ENCODE data around the gene GREM1.

DNA sequence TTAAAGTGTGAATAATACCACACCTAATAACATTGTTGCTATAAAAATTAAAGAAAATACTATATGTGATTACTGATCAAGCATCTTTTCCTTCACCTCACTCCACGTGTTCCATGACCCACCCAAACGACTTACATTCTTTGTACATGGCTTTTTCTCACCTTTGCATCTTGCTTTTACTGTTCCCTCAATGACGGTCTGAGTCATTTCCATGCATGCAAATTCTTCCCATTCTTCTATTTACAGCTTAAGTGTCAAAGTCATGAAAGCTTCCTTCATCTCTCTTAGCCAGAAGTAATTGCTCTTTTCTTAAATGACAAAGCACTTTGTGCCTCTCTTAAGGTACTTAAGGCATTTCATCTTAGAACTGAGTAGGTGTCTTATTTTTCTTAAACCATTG is 64.0 kb downstream of the GREM1 start:
- no peak for TF ChIP-seq CHD2 (IDR thresholded peaks at IDR 0.05; ENCODE audit: low read length, partially characterized antibody)
- TF ChIP-seq ZBTB33 (IDR thresholded peaks at IDR 0.05; ENCODE audit: borderline replicate concordance, low read depth): no peak
- no peak for TF ChIP-seq POLR2AphosphoS5 (IDR thresholded peaks at IDR 0.05; ENCODE audit: low read depth, low read length)
- no peak for TF ChIP-seq FOXM1 (IDR thresholded peaks at IDR 0.05; ENCODE audit: low read depth)
- TF ChIP-seq CTCF (IDR thresholded peaks at IDR 0.05): no peak
- no peak for TF ChIP-seq RFX5 (IDR thresholded peaks at IDR 0.05; ENCODE audit: low read length)
- no peak for TF ChIP-seq RAD21 (IDR thresholded peaks at IDR 0.05; ENCODE audit: low read length)
- no peak for TF ChIP-seq REST (IDR thresholded peaks at IDR 0.05; ENCODE audit: low read depth, low read length)
- no peak for TF ChIP-seq ELF1 (IDR thresholded peaks at IDR 0.05)
- TF ChIP-seq, protein P1, sequence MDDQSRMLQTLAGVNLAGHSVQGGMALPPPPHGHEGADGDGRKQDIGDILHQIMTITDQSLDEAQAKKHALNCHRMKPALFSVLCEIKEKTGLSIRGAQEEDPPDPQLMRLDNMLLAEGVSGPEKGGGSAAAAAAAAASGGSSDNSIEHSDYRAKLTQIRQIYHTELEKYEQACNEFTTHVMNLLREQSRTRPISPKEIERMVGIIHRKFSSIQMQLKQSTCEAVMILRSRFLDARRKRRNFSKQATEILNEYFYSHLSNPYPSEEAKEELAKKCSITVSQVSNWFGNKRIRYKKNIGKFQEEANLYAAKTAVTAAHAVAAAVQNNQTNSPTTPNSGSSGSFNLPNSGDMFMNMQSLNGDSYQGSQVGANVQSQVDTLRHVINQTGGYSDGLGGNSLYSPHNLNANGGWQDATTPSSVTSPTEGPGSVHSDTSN (IDR thresholded peaks at IDR 0.05): no peak
- TF ChIP-seq FOXJ3 (CRISPR knock-in tag; IDR thresholded peaks at IDR 0.05): no peak
- TF ChIP-seq, protein P2, sequence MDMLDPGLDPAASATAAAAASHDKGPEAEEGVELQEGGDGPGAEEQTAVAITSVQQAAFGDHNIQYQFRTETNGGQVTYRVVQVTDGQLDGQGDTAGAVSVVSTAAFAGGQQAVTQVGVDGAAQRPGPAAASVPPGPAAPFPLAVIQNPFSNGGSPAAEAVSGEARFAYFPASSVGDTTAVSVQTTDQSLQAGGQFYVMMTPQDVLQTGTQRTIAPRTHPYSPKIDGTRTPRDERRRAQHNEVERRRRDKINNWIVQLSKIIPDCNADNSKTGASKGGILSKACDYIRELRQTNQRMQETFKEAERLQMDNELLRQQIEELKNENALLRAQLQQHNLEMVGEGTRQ (IDR thresholded peaks at IDR 0.05; ENCODE audit: borderline replicate concordance, low read depth, low read length): no peak
- no peak for TF ChIP-seq NRF1 (IDR thresholded peaks at IDR 0.05; ENCODE audit: low read depth, low read length)
- TF ChIP-seq NFIC (IDR thresholded peaks at IDR 0.05; ENCODE audit: borderline replicate concordance): no peak

All from SK-N-SH (cell line).